Activated CD4-positive, alpha-beta T cell treated with anti-CD3 and anti-CD28 coated beads, Interleukin-2, amount 50 U/mL, for 24 hours (primary cell): Measurements from ENCODE around the gene ITGA2B.
"Not testable (repeated sequence)": the region's sequence is repeated elsewhere in the genome, so short reads cannot be mapped to it uniquely, and the experiment has no call there.

ENCODE experiments used
- DNase-seq, 2 donors: peaks; one replicate each; pipeline ENCODE4 v3.0.0-alpha.2; 2020; ENCODE audit warnings: low read depth in 1 of 2, low spot score in 1 of 2

Gene ITGA2B

GRCh38 chr17:44394112-44394511 lies 4.7 kb upstream of the ITGA2B start:
- DNase-seq = not testable (repeated sequence)

- no peak for DNase-seq
These were observed 911 bp upstream of the ITGA2B start for GRCh38 chr17:44390250-44390870.

GRCh38 chr17:44389723-44390202 lies 314 bp upstream of the ITGA2B start:
- no peak for DNase-seq

DNA sequence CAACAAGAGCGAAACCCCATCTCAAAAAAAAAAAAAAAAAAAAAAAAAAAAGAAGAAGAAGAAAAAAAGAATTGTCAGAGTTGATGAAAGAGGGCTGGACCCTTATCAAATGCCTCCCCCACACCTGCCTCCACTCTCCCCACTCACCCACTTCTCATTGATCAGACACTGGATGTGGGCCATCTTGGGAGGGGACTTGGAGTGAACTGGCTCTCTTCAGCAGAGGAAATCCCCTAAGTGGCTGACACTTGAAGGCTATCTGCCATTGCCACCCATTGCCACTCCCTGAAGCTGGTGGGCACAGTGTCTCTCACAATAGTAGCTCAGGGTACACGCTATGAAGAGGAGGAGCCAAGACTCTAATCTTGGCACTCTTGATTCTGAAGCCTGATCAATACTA lies 1.6 kb downstream of the ITGA2B start:
- DNase-seq = no peak

GRCh38 chr17:44386182-44386525 lies 3.3 kb downstream of the ITGA2B start:
- DNase-seq = no peak

DNA sequence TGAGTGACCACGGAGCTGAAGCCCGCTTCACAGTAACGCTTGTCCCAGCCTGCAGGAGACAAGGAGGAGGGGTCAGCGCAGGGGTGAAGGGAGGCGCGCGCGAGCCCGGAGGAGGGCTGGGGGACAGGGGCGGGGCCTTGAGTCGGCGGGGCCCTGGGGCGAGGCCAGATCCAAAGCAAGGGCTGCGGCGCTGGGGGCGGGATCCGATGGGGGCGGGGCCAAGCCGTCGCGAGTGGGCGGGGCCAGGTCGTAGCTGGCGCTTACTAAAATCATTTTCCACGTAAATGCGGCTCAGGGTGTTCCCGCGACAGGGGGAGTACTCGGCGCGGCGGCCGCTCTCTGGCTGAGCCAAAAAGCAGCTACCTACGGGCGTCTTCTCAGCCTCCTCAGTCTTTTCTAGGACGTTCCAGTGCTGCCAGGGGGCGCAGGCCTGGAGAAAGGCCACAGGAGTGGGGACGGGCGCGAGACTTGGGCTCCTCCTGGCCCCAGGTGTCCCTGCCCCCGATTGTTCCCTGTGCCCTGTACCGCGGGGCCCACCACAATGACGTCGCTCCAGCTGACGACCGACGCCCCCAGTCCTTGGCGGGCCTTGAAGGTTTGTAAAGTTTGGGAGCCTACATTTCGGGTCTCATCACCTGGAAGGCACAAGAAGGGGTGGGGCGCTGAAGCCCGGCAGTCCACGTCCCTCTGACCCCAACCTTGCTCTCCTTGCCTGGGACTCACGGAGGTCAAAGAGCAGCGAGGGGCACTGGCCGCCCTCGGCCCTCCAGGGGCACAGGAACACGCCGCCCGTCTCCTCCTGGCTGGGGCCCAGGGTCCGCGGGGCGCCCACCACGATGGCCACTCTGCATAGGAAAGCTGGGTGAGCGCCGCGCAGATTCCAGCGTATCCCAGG lies 3.9 kb downstream of the ITGA2B start:
- DNase-seq = peak; percentile 77 to 78

GRCh38 chr17:44384823-44385286 lies 4.6 kb downstream of the ITGA2B start:
- DNase-seq = no peak

DNA sequence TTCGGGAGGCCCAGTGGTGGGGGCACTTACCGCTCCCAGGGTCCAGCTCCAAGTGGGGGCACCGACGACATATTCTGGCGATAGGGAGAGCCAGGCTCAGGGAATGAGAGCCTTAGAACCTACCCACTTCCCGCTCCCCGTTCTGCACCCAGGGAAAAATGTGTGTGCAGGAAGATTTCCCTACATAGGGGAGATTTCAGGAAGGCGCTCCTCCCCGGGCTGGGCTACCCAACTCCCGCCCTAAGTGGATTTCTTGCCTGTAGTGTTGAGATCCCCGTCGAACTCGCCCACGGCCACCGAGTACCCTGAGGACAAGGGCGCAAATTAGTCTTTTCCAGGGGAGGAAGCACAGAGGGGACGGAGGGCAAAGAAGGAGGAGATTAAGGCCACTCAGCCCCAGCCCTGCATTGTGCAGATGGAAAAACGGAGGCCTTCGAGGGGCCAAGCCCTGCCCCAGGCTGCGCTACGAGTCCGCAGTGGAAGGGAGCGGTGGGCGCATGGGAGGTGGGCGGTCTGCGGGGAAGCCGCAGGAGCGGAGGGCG lies 5.1 kb downstream of the ITGA2B start:
- no peak for DNase-seq

DNA sequence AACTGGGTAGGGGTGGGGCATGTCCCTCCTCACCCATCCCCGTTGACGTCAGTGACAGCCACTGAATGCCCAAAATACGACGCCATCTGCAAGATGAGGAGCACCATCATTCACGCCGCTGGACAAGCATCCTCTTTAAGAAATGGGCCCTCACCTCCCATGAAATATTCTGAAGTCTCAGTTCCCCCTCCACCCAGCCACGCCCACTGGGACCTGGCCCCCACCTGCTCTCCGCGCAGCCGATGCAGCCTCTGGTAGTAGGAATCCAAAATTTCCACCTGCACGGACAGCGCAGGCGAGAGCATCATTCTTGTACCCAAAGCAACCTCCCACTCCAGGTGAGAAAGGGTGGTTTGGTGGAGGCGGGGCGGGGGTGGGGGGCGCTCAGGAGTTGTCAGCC lies 5.6 kb downstream of the ITGA2B start:
- DNase-seq = no peak

DNA sequence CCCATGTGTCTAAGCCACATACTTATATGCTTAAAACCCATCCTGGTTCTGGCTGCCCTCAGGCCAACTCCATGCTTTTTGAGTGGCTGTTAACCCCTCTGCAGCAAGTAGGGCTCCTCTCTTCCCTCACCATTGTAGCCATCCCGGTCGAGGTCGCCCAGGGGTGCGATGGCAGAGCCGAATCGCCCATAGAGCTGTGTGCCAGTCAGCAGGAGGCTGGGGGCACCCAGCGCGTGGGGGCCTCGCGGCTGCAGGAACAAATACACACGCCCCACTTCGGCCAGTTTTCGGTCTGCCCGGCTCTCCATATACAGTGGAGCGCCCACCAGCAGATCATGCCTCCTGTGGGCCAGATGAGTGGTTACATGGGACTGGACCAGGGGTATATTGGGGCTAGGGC lies 6.1 kb downstream of the ITGA2B start:
- DNase-seq = no peak

- no peak for DNase-seq
These were observed 6.5 kb downstream of the ITGA2B start for GRCh38 chr17:44382917-44383316.

GRCh38 chr17:44381810-44382305 lies 7.6 kb downstream of the ITGA2B start:
- DNase-seq = no peak

GRCh38 chr17:44380767-44381166 lies 8.7 kb downstream of the ITGA2B start:
- DNase-seq = no peak

GRCh38 chr17:44379887-44380286 lies 9.6 kb downstream of the ITGA2B start:
- DNase-seq = no peak

GRCh38 chr17:44378171-44378705 lies 11.2 kb downstream of the ITGA2B start:
- DNase-seq = no peak

DNA sequence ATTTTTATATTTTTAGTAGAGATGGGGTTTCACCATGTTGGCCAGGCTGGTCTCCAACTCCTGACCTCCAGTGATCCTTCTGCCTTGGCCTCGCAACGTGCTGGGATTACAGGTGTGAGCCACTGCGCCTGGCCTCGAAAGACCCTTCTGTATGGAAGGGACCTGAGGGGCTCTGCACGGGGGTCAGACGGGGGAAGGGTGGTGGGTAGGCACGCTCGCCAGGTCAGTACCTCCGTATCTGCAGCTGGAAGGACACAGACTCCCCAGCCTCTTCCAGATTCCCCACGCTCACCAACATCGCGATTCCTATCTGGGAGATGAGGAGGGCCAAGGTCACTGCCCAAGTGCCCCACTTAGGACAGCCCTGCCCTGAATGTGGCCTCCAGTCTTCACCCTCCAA lies 12.7 kb downstream of the ITGA2B start:
- DNase-seq = no peak

- no peak for DNase-seq
These were observed 13.3 kb downstream of the ITGA2B start for GRCh38 chr17:44376124-44376523.

DNA sequence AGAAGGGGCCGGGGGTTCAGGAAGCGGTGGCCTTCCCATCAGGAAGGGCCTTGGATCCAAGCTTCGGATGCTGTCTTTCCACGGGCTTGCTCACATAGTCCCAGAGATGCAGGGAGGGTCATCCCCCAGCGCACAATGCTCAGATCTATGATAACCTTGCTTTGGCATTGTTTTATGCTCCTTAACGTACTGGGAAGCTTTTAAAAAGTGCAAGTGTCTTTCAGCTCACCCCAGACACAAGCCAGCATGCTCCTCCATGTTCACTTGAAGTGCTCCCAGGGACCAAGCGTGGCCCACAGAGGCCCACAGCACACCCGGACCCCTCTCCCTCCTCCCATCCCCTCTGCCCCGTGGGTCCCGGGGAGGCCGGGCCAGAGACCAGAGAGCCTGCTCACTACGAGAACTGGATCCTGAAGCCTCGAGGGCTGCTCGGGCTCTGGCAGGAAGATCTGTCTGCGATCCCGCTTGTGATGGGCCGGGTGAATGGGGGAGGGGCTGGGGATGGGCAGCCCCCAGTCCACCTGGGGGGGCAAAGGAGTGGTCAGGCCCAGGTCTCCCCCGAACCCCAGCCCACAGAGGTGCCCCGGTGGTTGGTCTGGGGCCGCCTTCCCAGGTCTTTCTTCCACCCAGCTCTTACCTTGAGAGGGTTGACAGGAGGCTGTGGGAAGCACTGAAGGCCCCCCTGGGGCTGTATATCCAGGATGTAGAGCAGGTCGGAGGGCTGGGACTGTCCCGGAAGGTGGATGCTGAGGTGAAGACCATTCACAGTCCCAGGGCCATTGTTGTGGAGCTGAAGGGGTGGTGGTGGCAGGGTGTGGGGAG lies 14.0 kb downstream of the ITGA2B start:
- DNase-seq = no peak

DNA sequence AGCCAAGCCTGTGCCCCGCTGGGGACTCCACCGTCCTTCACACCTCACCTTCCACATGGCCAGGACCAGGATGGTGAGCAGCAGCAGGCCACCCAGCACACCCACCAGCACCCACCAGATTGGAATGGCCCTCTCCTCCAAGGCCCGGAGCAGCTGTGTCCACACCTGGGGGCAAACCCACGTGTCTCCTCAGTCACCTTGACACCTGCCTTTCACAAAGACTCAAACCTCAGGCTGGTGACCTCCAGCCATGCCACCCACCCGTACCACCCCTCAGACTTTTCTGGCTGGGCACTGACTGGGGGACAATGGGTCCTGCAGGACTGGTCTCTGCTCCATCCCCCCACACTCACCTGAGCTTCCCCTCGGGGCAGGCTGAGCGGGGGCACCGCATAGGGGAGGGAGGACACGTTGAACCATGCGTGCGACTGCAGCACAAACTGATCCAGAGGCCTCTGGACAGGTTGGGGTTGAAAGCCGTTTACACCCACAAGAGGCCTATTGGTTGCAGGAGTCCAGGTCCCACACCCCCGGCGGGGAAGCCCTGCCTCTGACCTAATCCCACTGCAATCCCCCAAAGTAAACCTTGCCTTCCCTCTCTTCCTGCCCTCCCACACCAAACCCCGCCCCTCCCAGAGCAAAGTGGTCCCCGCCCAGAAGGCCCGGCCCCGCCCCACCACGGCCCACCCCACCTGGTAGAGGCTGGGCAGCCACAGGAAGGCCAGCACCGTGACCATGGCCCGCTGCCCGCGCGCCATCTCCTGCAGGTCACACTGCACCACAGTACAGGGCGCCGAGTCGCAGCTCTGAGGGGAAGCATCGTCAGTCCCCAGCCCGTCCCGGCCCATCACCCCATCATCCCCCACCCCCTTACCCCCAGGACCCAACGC lies 14.9 kb downstream of the ITGA2B start:
- no peak for DNase-seq

- no peak for DNase-seq
These were observed 17.4 kb downstream of the ITGA2B start for GRCh38 chr17:44372036-44372435.
